Caco-2 (cell line): ENCODE data around the gene USP24. TPM values are rescaled to one million over a fixed set of nuclear protein-coding genes. Genes with fewer than 3 reads are reported as not detected.
"Not testable (repeated sequence)": the region's sequence is repeated elsewhere in the genome, so short reads cannot be mapped to it uniquely, and the experiment has no call there.

Experiments
- BruUV-seq: library from RNA; stranded (reverse); fragments of 400-500 nt; replicated peaks from 2 replicates; lab custom pipeline; 2021; lab: Mats Ljungman, UMichigan
- CTCF ChIA-PET: fragments of 300-600 bp; sonication (Branson Sonifier 250); formaldehyde crosslinking; loops from one replicate; lab custom pipeline; 2022; ENCODE audit warnings: antibody characterized with exemption; lab: Charles Lee
- POLR2A ChIA-PET: fragments of 300-600 bp; sonication (Branson Sonifier 250); formaldehyde crosslinking; loops from one replicate; lab custom pipeline; 2022; ENCODE audit warnings: antibody characterized with exemption; lab: Charles Lee
- DNase-seq, 2 experiments: peaks; one replicate each; pipeline versions ENCODE4 v3.0.0 to v3.0.0-alpha.2; 2020 to 2022
- H3K27me3 ChIP-seq: replicated peaks from 2 replicates; pipeline ENCODE4 v1.6.0; 2011; ENCODE audit warnings: low read length; ENCODE audit not compliant: control insufficient read depth, insufficient read depth
- H3K36me3 ChIP-seq: 2 replicates; pipeline ENCODE4 v1.5.1; 2011; ENCODE audit warnings: low read length; ENCODE audit not compliant: control insufficient read depth, insufficient read depth
- H3K4me1 ChIP-seq: fragments of 250-450 bp; sonication (Bioruptor Pico); 2 replicates; pipeline ENCODE4 v1.5.1; 2020; ENCODE audit warnings: mild to moderate bottlenecking
- H3K4me3 ChIP-seq: 2 replicates; pipeline ENCODE4 v1.5.1; 2011; ENCODE audit warnings: low read depth, mild to moderate bottlenecking, control low read depth, low read length
- H3K9me3 ChIP-seq: fragments of 250-450 bp; sonication (Bioruptor Pico); 2 replicates; pipeline ENCODE4 v1.5.1; 2020; ENCODE audit warnings: mild to moderate bottlenecking, moderate library complexity
- H3K27ac Mint-ChIP-seq: one replicate; pipeline ENCODE4 v1.8.0; 2022; ENCODE audit warnings: mixed read lengths; ENCODE audit not compliant: unreplicated experiment
- H3K27me3 Mint-ChIP-seq: one replicate; pipeline ENCODE4 v1.8.0; 2022; ENCODE audit warnings: mixed read lengths; ENCODE audit not compliant: insufficient read depth, unreplicated experiment
- H3K36me3 Mint-ChIP-seq: one replicate; pipeline ENCODE4 v1.8.0; 2022; ENCODE audit warnings: mild to moderate bottlenecking, mixed read lengths; ENCODE audit not compliant: insufficient read depth, unreplicated experiment
- H3K4me1 Mint-ChIP-seq: one replicate; pipeline ENCODE4 v1.8.0; 2022; ENCODE audit warnings: low read depth, mixed read lengths; ENCODE audit not compliant: unreplicated experiment
- H3K4me3 Mint-ChIP-seq: one replicate; pipeline ENCODE4 v1.8.0; 2022; ENCODE audit warnings: mild to moderate bottlenecking, moderate library complexity, mixed read lengths; ENCODE audit not compliant: unreplicated experiment
- H3K9me3 Mint-ChIP-seq: one replicate; pipeline ENCODE4 v1.8.0; 2022; ENCODE audit warnings: mixed read lengths; ENCODE audit not compliant: unreplicated experiment
- intact Hi-C: fragments of 100-400 bp; cut with micrococcal nuclease; formaldehyde crosslinking; loops from one replicate; pipeline ENCODE4 v1.10.0; 2022; ENCODE audit not compliant: unreplicated experiment
- total RNA-seq: library from RNA; stranded (reverse); gene quantifications from 2 replicates; pipeline ENCODE4 v1.2.3, GENCODE V29; 2022
- TF ChIP-seq, protein P1 (sequence below), 2 experiments: fragments of 200-600 bp in 1 of 2; IDR thresholded peaks; 1 replicate in 1 of 2; 2 replicates in 1 of 2; pipeline versions ENCODE4 v1.5.1 to v1.8.0; 2011 to 2022; ENCODE audit warnings: antibody characterized with exemption in 1 of 2, control low read depth in 1 of 2, inconsistent platforms in 1 of 2, low read depth in 1 of 2, low read length in 1 of 2, mild to moderate bottlenecking in 1 of 2, moderate library complexity in 1 of 2; ENCODE audit not compliant: insufficient read depth in 1 of 2, severe bottlenecking in 1 of 2, unreplicated experiment in 1 of 2

The USP24 gene
- total RNA-seq, 1 experiment from 2014 or later: 34.7 TPM

DNA sequence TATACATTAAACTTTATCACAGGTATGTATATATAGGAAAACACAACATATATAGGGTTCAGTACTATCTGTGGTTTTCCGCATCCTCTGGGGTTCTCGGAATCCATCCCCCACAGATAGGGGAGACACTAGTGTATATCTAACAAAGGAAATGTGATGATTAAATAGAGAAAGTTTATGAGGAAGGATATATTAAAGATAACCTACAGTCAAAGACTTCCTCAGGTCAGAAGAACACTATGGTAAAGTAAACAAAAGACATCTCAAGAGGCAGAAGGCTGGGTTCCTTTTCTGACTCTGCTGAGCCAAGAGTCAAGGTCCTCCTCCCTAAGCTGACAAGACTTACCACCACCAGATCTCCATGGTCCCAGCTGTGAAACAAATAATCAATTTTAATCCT lies 12.1 kb downstream of the USP24 start:
- no peak for DNase-seq
- no peak overlapping the region for H3K4me3 ChIP-seq
- no peaks in the 10 kb centered on the region for H3K36me3 ChIP-seq
- no peaks in the 10 kb centered on the region for H3K27me3 ChIP-seq
- CTCF ChIA-PET: no interaction called here
- POLR2A ChIA-PET: no interaction called here
- TF ChIP-seq, protein P1, sequence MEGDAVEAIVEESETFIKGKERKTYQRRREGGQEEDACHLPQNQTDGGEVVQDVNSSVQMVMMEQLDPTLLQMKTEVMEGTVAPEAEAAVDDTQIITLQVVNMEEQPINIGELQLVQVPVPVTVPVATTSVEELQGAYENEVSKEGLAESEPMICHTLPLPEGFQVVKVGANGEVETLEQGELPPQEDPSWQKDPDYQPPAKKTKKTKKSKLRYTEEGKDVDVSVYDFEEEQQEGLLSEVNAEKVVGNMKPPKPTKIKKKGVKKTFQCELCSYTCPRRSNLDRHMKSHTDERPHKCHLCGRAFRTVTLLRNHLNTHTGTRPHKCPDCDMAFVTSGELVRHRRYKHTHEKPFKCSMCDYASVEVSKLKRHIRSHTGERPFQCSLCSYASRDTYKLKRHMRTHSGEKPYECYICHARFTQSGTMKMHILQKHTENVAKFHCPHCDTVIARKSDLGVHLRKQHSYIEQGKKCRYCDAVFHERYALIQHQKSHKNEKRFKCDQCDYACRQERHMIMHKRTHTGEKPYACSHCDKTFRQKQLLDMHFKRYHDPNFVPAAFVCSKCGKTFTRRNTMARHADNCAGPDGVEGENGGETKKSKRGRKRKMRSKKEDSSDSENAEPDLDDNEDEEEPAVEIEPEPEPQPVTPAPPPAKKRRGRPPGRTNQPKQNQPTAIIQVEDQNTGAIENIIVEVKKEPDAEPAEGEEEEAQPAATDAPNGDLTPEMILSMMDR (IDR thresholded peaks at IDR 0.05; ENCODE audit: insufficient read depth in 1 of 2, low read depth in 1 of 2, low read length in 1 of 2, severe bottlenecking in 1 of 2, unreplicated experiment in 1 of 2): no peak
- BruUV-seq: no TSS peak
- Mint-ChIP-seq H3K27ac (no peak overlapping the region), H3K36me3 (peaks cover 9% of the 10 kb centered on the region), H3K4me1 (no peaks in the 10 kb centered on the region), H3K27me3 (no peaks in the 10 kb centered on the region), H3K4me3 (no peak overlapping the region), H3K9me3 (peaks cover 13% of the 10 kb centered on the region)
- 0 out of 2 replicates have a peak, but pooled peaks cover 7% of the 10 kb centered on the region for H3K4me1 ChIP-seq
- H3K9me3 ChIP-seq: no peaks in the 10 kb centered on the region
- intact Hi-C loops: no loop called here

DNA sequence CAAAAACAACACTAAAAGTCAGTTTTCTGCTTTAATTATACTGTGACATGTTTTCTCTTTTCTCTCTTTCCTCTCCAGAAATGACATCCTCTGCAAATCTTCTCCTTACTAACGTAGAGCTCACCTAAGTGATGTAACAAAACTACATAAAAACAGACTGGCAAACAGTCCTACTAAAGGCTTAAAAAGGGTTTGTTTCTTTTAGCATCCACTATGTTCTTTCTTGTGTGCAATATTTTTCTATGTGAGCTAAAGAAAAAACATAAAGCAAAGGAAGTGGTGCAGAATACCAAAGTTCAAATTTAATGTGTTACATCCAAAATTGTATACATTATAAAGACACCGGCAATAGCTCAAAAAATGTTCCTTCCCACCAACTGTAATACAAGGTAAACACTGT lies 14.5 kb downstream of the USP24 start:
- CTCF ChIA-PET: no interaction called here

DNA sequence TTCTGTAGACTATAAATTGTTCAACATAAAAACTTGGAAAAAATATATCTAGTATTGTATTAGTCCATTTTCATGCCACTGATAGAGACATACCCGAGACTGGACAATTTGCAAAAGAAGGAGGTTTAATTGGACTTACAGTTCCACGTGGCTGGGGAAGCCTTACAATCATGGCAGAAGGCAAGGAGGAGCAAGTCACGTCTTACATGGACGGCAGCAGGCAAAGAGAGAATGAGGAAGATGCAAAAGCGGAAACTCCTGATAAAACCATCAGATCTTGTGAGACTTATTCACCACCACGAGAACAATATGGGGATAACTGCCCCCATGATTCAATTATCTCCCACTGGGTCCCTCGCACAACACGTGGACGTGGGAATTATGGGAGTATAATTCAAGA lies 15.4 kb downstream of the USP24 start:
- H3K27me3 Mint-ChIP-seq, H3K4me3 Mint-ChIP-seq, DNase-seq, H3K27me3 ChIP-seq, H3K4me3 ChIP-seq, H3K36me3 ChIP-seq, POLR2A ChIA-PET, H3K9me3 ChIP-seq, BruUV-seq, CTCF ChIA-PET, H3K4me1 ChIP-seq, intact Hi-C loops, H3K36me3 Mint-ChIP-seq, H3K27ac Mint-ChIP-seq: not testable (repeated sequence)
- Mint-ChIP-seq H3K4me1 (peaks cover 24% of the 10 kb centered on the region), H3K9me3 (peaks cover 13% of the 10 kb centered on the region)

More for the DNA sequence above, 14.5 kb downstream of the USP24 start:
- intact Hi-C loops: no loop called here
- Histone ChIP-seq H3K27me3 (no peaks in the 10 kb centered on the region), H3K9me3 (no peaks in the 10 kb centered on the region), H3K36me3 (no peaks in the 10 kb centered on the region), H3K4me3 (no peak overlapping the region), H3K4me1 (0 out of 2 replicates have a peak, but pooled peaks cover 1% of the 10 kb centered on the region)
- POLR2A ChIA-PET: no interaction called here
- Mint-ChIP-seq H3K27ac (no peak overlapping the region), H3K4me3 (no peak overlapping the region), H3K9me3 (peaks cover 13% of the 10 kb centered on the region), H3K36me3 (peaks cover 9% of the 10 kb centered on the region), H3K27me3 (no peaks in the 10 kb centered on the region), H3K4me1 (peaks cover 17% of the 10 kb centered on the region)
- no peak for DNase-seq
- TF ChIP-seq, protein P1 (IDR thresholded peaks at IDR 0.05; ENCODE audit: insufficient read depth in 1 of 2, low read depth in 1 of 2, low read length in 1 of 2, severe bottlenecking in 1 of 2, unreplicated experiment in 1 of 2): no peak
- no TSS peak for BruUV-seq

DNA sequence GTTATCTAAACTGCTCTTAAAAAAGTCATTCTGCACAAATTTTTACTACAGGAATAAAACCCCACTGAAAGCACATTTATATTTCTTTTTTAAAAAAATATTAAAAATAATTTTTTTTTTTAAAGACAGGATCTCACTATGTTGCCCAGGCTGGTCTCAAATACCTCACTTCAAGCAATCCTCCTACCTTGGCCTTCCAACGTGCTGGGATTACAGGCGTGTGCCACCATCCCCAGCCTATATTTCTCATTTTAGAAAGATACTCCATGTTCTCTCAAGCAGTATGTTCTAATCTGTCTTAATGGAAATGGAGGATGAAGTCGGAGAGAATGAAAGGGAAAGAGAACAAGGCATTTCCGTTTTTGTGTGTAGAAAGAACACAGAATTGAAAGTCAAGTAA lies 17.1 kb downstream of the USP24 start:
- H3K4me1 ChIP-seq: no peaks in the 10 kb centered on the region
- ChIA-PET POLR2A (no interaction called here), CTCF (no interaction called here)
- no peaks in the 10 kb centered on the region for H3K27me3 ChIP-seq
- Mint-ChIP-seq H3K4me3 (no peak overlapping the region), H3K36me3 (peaks cover 9% of the 10 kb centered on the region), H3K27ac (no peak overlapping the region), H3K4me1 (peaks cover 24% of the 10 kb centered on the region), H3K27me3 (no peaks in the 10 kb centered on the region), H3K9me3 (peaks cover 13% of the 10 kb centered on the region)
- intact Hi-C loops: no loop called here
- no peaks in the 10 kb centered on the region for H3K36me3 ChIP-seq
- TF ChIP-seq, protein P1 (IDR thresholded peaks at IDR 0.05; ENCODE audit: insufficient read depth in 1 of 2, low read depth in 1 of 2, low read length in 1 of 2, severe bottlenecking in 1 of 2, unreplicated experiment in 1 of 2): no peak
- no peaks in the 10 kb centered on the region for H3K9me3 ChIP-seq
- BruUV-seq: no TSS peak
- no peak overlapping the region for H3K4me3 ChIP-seq
- DNase-seq: no peak
